NOMO-1 (cell line): ENCODE results near the gene DOHH.

Source experiments
- DNase-seq, 2 experiments: peaks; one replicate each; lab custom pipeline; 2025; ENCODE audit not compliant: unreplicated experiment in 2 of 2; lab: John Stamatoyannopoulos, UW

DOHH gene

GRCh38 chr19:3505598-3506383 is 5.3 kb upstream of the DOHH start, which contains the start of gene FZR1:
TSS of gene FZR1 (plus strand) at chr19:3506311. CDS start at chr19:3522990, 16,679 bp downstream.
- peak; percentile 94 to 98 for DNase-seq

DNA sequence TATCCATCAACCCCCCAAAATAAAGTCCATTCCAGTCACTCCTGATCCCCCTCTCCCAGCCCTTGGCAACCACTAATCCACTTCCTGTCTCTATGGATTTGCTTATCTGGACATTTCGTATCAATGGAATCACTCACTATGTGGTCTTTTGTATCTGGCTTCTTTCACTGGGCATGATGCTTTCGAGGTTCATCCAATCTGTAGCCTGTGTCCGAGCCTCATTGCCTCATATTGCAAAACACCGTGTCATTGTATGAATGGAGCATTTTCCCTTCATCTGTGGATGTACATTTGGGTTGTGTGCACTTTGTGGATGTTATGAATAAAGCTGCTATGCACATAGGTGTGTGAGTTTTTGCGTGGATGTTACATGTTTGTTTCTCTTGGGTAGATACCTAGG is 4.3 kb upstream of the DOHH start:
- DNase-seq = peak in 1 of 2 experiments; percentile 3

GRCh38 chr19:3503036-3503572 is 2.6 kb upstream of the DOHH start:
- DNase-seq = no peak

- DNase-seq = no peak
Observed at GRCh38 chr19:3501780-3502179, 1.3 kb upstream of the DOHH start.

DNA sequence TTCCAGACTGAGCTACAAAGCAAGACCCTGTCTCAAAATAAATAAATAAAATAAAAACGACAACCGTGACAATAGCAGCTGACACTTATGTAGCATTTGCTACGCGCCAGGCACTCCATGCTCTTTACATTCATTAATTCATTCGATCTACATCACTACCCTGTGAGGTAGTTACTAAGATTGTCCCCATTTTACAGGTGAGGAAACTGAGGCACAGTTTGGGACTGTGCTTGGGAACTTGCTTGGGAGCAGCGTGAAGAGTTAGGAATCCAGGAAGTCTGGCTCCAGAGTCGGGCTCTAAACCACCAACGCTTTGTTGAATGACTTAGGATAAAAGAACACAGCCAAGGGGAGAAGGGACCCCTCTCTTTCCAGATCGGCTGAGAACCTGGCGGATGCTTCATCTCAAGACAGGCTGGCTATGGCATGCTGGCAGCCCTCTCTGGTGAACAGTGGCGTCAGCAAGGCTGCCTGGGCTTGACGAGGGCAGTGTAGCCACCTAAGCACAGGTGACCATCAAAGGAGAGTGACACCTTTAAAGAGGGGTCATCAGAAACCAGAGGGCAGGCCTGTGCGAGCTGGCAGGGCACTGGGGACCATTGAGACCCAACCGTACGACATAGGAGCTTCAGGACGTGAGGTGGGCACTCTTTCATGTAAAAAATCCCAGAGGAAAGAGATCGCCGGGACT is 591 bp downstream of the DOHH start:
- no peak for DNase-seq

GRCh38 chr19:3497757-3498520 is 2.5 kb downstream of the DOHH start:
- DNase-seq = no peak

DNA sequence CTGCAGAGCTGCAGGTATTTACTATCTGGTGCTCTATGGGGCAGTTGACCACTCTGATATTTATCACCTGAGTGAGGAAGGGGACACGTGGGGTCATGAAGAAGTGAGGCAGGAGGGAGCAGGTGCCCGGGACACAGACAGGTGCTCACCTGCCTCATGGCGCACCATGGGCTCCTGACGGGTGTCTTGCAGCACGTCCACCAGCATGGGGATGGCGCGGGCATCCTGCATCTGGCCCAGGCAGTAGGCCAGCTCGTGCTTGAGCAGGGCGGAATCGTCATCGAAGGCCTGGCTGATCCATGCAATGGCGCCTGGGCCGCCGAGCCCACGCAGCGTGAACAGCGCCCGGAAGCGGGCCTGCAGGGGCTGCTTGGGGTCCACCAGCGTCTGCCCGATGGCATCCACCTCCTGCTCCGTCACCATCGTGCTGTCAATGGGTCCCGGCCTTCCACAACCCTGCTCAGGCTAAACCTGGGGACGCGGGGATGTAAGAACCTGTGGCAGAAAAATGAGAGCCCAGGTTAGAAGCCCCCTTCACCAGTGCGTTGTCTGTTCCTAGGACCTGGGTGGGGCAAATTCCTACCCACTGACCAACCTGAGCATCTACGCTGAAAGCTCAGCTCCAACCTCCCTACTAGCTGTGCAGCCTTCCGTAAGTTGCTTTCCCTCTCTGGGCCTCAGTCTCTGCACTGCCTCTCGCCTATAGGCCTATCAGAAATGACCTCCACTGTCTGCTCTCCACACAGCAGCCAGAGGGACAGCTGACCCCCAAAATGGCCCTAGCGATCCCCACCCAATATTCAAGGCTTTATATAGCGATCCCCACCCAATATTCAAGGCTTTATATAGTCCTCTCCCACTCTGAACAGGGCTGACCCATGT is 3.8 kb downstream of the DOHH start:
- DNase-seq = no peak

DNA sequence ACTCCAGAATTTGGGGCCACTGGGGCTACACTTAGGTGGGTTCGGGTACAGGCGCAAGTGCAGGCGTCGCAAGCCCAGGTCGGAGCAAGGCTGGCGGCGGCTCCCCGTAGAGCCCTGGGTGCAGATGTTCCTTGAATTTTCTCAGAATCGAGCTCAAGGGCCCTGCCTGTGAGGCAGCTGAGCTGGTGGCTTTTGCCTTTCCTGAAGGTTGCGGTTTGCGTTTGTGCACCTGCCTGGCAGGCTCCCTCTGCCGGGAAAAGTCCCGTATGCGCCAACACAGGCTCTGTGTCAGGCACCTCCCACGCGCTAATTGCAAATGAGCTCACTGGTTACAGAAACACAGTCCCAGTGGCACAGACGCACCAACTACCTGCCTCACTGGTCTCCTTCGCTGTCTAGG is 5.9 kb downstream of the DOHH start:
- DNase-seq = no peak

DNA sequence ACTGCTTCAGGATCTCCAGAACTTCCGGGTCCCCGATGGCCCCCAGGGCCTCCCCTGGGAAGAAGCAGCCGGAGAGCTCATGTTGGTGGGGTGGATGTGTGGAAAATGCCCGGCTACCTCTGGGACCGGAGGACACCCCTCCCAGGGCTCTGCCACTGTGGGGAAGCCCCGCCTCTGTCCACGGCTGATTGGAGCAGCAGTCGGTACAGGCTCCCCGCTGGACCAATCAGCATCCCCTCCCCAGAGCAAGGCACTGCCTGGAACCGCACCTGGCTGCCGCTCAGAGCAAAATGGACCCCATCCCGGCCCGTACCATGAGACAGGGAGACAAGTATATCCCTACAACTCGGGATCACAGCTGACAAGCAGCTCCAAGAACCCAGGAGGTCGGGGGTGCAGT is 6.4 kb downstream of the DOHH start:
- no peak for DNase-seq

- DNase-seq = no peak
Observed at GRCh38 chr19:3493651-3494050, 6.8 kb downstream of the DOHH start.

DNA sequence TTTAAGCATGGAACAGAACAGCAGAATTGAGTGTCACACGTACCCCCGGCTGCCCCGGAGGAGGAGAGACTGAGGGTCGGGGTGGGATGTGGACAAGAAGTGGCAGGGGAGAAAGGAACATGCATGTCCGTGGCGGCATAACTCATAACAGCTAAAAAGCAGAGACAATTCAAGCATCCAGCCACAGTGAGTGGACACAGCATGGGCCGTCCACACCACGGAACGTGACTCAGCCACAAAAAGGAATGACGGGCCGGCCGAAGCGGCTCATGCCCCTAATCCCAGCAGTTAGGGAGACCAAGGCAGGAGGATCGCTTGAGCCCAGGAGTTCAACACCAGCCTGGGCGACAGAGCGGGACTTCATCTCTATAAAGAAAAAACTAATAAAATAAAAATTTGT is 7.6 kb downstream of the DOHH start:
- no peak for DNase-seq

DNA sequence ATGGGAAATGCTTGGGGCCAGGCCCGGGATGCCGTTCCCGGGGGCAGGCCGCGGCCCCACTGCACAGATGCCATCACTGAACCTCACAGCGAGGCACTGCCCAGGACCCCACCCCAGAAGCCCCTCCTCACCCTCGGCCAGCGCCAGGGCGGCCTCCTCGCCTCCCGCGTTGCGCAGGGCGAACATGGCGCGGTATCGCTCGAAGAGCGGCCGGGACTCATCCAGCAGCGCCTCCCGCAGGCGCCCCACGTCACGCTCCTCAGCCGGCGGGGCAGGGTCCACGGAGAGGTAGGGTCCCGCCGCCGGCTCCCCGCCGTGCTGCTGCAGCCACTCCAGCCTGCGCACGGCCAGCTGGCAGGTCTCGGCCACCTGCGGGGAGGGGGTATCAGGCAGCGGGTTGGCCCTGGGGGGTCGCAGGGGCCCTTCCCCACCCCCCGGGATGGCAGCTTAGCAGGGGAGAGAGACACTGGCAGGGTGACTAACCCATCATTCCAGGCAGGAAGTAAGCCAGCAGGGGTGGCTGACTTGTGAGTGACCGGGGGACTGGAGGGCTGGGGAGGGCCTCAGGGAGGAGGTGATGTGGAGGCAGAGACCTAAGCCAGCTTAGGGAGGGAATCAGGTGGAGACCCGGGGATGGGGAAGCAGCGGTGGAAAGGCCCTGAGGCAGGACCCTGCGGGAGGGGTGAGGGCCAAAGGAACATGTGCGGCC is 8.2 kb downstream of the DOHH start:
- DNase-seq = no peak

DNA sequence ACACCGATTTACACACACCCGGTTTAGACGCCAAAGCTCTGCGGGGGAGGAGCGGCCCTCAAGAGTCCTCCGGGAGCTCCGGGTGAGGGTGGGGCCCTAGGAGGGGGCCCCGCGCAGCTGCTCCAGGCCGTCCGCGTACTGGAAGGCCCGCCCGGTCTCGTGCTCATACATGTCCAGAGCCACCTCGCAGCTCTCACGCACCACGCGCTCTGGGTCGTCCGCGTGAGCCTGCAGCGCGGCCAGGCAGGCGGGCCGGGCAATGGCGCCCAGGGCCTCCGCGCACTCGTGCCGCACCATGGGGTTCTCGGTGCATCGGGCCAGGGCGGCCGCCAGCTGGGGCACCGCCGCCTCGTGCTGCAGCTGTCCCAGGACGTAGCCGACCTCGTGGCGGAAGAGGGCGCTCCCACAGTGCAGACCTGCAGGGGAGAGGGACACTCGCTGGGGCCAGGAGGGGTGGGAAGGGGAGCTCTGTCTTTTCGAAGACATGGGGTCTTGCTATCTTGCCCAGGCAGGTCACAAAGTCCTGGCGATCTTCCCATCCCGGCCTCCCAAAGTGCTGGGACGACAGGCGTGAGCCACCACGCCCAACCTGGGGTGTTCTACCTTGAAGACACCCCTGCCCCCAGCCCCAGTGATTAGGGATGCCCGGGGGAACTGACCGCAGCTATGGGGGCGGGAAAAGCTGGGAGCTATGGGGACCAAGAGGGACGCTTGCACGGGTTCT is 8.9 kb downstream of the DOHH start:
- DNase-seq = no peak

GRCh38 chr19:3483226-3483628 is 17.2 kb downstream of the DOHH start, which contains the start of gene SMIM44:
TSS of gene SMIM44 (minus strand) at chr19:3483441. CDS start at chr19:3483403, 38 bp downstream.
- DNase-seq = no peak

DNA sequence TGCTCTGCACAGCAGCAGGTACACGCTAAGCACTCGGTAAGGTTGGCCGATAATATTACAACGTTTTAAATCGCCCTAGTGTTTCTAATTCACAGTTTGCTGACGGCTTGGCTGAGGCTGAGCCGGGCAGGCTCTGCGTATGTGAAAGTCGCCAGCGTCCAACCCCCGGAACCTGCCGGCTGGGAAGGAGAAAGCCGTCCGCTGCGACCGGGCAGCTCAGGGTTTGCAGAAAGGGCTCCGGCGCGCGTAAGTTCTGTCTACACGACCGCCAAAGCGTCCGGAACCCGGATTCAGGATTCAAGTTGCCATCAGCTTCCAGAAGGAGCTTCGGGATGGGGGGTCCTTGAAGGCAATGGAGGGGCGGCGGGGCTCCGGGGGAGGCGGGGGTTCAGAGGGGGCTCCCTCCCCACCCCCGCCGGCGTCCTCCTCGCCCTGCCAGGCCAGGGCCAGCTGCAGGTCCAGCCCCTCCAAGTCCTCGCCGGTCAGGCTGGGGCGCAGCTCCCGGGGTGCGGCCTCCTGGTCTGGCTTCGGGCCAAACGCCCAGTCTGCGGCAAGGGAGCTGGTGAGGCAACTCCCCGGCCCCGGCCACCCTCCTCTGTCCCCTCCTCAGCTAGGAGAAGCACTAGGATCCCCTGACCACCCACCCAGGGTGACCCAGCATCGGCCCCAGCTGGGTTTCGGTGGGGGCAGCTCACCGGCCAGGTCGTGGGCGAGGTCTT is 17.8 kb downstream of the DOHH start:
- DNase-seq = no peak

DNA sequence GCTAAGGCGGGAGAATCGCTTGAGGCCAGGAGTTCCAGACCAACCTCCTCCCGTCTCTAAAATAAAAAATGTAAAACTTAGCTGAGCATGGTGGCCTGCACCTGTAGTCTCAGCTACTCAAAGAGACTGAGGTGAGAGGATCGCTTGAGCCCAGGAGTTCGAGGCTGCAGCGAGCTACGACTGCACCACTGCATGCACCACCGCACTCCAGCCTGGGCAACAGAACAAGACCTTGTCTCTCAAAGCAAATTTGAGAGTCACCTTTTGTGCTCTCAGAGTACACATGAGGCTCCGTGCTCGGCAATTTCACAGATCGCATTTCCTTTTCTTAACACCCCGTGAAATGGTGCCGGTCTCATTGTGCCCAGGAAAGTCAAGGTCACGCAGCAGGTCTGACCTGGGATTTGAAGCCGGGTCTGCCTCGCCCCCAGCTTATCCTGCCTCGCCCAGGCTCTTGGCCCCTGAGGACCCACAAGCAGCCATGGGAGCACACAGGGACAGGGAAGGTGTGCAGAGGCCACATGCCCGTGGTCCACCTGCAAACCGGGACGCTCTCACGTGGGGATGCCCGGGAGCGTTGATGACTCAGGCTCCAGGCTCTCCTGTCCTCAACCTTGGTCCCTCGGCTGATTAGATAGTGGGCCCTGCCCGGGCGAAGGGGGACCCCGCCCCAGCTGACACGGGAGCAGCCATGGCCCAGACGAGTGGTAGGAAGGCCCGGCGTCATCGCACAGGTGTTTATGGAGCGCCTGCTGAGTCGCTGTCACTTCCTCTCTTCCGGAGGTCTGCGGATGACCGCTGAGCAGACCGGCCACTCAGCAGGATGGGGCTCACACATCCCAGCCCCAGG is 19.0 kb downstream of the DOHH start:
- DNase-seq = no peak

DNA sequence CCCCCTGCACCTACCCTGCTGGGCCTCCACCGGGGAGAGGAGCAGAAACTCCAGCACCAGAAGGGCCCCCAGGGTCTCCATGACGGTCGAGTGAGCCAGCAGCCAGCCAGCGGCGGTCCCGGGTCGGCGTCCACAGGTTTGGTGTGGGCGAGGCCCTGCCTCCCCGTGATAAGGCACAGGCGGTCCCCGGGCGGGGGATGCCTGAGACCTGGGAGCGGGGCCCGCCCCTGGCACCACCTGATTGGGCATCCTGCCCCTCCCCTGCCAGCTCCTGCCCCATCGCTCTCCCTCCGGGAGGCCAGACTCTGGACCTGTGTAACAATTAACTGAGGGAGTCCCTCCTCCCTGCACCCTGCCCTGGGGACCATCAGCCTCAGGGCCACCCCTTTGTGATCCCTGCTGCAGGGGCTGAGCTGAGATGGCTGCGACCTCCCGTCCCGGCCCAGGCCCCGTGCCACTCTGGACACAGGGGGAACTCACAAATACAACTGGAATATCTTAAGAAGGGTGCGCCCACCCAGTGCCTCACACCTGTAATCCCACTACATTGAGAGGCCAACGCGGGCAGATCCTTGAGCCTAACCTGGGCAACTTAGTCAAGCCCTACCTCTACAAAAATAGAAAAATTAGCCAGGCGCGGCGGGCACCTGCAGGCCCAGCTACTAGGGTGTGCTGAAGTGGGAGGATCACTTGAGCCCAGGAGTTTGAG is 19.9 kb downstream of the DOHH start, which contains the start of gene SMIM24:
Gene SMIM24 (minus strand): TSS at position 143 of the 709 bp plus-strand sequence. CDS start 62 bp downstream, at position 81.
- no peak for DNase-seq
